ENCODE measurements around the gene RBPJ. TPM values are rescaled to one million over a fixed set of nuclear protein-coding genes. Genes with fewer than 3 reads are reported as not detected.

Gene RBPJ
- total and polyA plus RNA-seq, 2 of the 8 experiments (the other 6 are each of a cell fraction or from before 2014, with no cell fraction given), result 65.5 to 217 TPM

GRCh38 chr4:26454961-26455360 lies 134.1 kb downstream of the RBPJ start (continued):
- TF ChIP-seq GABPA (IDR thresholded peaks at IDR 0.05; ENCODE audit: borderline replicate concordance, insufficient read depth, low read length) (no peak), POLR2A (IDR thresholded peaks at IDR 0.05; ENCODE audit: control extremely low read depth in 1 of 2, low read depth in 2 of 2, low read length in 2 of 2) (no peak), EZH2 (IDR thresholded peaks at IDR 0.05; ENCODE audit: low read depth, low read length, severe bottlenecking) (no peak), CTBP2 (IDR thresholded peaks at IDR 0.05; ENCODE audit: borderline replicate concordance, insufficient read depth, insufficient read length, low read length) (no peak), TEAD4 (IDR thresholded peaks at IDR 0.05; ENCODE audit: low read depth, low read length) (no peak), TBP (IDR thresholded peaks at IDR 0.05; ENCODE audit: low read depth, low read length) (no peak), CBX5 (IDR thresholded peaks at IDR 0.05; ENCODE audit: low read depth, low read length) (no peak), MAX (IDR thresholded peaks at IDR 0.05) (no peak), POLR2AphosphoS5 (IDR thresholded peaks at IDR 0.05; ENCODE audit: low read depth, low read length) (no peak), RBBP5 (IDR thresholded peaks at IDR 0.05; ENCODE audit: borderline replicate concordance, low read depth, low read length) (no peak)

Measured in H1 (cell line).